ENCODE measurements around the gene DIDO1. TPM values are rescaled to one million over a fixed set of nuclear protein-coding genes. Genes with fewer than 3 reads are reported as not detected.
A peak's percentile ranks its signal among the peaks of the same experiment; 100 is the strongest.

Gene DIDO1
- total and polyA plus RNA-seq, 9 of the 15 experiments (the other 6 are each of a cell fraction or from before 2014, with no cell fraction given), result 4.4 to 46.8 (median 31.2) TPM

DNA sequence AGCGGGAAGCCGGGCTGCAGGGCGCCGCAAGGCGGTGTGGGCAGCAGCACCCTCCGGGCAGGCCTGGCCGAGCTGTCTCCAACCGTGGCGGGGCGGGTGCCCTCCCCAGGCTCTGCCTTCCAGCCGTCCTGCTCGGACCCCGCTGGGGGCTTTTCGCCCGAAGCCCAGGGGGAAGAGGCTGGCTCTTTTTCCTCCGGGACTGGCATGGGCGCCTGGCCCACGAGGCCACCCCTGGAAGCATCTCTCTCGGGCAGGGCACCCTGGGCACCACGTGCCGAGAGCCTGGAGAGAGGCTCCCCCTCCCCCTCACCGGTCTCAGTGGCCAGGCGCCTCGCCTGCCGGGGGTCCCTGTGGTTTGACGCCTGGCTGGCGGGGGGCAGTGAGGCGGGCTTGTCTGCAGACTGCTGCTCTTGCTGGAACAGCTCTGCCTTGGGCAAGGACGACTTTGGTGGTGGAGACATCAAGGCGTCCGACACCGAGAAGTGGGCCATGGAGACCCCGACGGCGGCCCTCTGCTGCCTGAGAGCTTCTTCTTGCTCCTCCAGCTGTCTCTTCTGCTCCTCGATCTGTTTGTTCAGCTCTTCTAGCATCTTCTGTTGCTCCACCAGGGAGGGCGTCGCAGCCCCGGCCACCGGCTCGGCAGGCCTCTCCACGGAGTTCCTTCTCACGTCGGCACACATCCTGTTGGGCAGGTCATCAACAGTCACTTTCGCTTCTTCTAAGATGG is 45.2 kb downstream of the DIDO1 start:
- in situ Hi-C loops (cut with MboI), result no loop called here
- intact Hi-C loops (cut with micrococcal nuclease), result no loop called here
- H4K20me1 ChIP-seq (replicated peaks; ENCODE audit: control insufficient read depth, insufficient read depth, low read length), result no peaks in the 10 kb centered on the region
- no peak overlapping the region for H3K9ac ChIP-seq (ENCODE audit: insufficient read depth in 1 of 2, low read depth in 2 of 2, low read length in 2 of 2)
- ChIA-PET CTCF (ENCODE audit: low intra/inter-chr PET ratio) (no interaction called here), POLR2A (no interaction called here)
- ATAC-seq, result no peak
- no peaks in the 10 kb centered on the region for H3K79me2 ChIP-seq (ENCODE audit: control insufficient read depth, insufficient read depth, low read length)
- TF ChIP-seq POLR2G (IDR thresholded peaks at IDR 0.05; ENCODE audit: low read depth, low read length) (0 out of 2 replicates have a peak, but pooled peaks have one; percentile 10), HMGN3 (IDR thresholded peaks at IDR 0.05; ENCODE audit: borderline replicate concordance, extremely low read depth, insufficient read length, low read depth, low read length) (no peak)
- 95% methylated on average over 22 of the region's 45 CpGs for WGBS (ENCODE audit: insufficient coverage, low coverage, missing lambda C conversion rate)
- no peak overlapping the region for H3K4me3 ChIP-seq
- DNase-seq (ENCODE audit: extremely low read depth in 1 of 4, low spot score in 3 of 4), result no peak
- FAIRE-seq, result no peak
- no peak overlapping the region for H3K4me2 ChIP-seq (ENCODE audit: insufficient read depth, low read length)
- H3K9me3 ChIP-seq (replicated peaks; ENCODE audit: control insufficient read depth, insufficient read depth, low read depth, low read length), result no peaks in the 10 kb centered on the region
- H3K4me1 ChIP-seq (replicated peaks in 1 of 2; ENCODE audit: control insufficient read depth in 2 of 2, insufficient read depth in 2 of 2, low read length in 2 of 2), result peaks cover 3 to 46% of the 10 kb centered on the region in 2 experiments; a peak in 4 of 5 replicates
- peaks cover 4% of the 10 kb centered on the region for H3K9me1 ChIP-seq (ENCODE audit: control insufficient read depth, insufficient read depth, low read length)
- BruUV-seq (replicated peaks), result no TSS peak
- H3K27ac ChIP-seq (ENCODE audit: extremely low read depth, low read depth, low read length), result no peak overlapping the region
- H3K27me3 ChIP-seq (ENCODE audit: control insufficient read depth in 2 of 2, insufficient read depth in 2 of 2, low read length in 2 of 2), result no peaks in the 10 kb centered on the region
- peaks cover 25% of the 10 kb centered on the region; the same call in 1 of the 3 replicates for H3K36me3 ChIP-seq (ENCODE audit: control insufficient read depth, insufficient read depth, low read length)
- no peak overlapping the region for H2AFZ ChIP-seq (ENCODE audit: low read depth, low read length)

DNA sequence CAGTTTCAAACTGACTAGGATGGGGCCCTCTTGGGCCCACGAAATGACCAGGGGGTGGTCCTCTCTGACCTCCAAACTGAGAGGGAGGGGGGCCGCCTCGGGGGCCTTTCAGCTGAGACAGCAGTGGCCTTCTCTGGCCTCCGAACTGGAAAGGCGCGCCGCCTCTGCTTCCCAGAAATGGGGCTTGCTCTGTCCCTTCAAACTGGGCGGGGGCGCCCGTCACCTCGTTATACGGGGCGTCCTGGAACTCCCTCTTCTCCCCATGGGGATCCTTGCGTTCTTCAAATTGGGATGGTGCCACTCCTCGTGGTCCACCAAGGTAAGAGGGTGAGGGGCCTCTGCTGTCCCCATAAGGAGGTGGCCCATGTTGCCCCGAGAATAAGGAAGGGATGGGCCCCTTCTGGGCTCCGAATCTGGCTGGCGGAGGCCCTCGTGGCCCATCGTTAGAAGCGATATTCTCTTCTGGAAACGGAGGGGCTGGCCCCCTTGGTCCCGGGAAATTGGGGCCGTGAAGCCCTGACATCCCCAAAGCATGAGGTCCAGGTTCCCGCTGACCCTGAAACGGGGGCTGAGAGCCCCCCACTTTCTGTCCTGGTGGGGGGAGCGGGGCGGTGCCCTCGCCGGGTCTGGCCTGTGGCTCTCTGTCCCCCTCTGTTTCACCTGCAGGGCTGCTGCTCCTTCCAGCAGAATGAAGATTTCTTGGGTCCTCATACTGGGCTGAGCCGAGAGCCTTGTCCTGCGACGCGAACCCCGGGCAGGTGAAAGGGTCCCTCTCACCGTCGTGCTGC is 46.0 kb downstream of the DIDO1 start:
- DNase-seq (ENCODE audit: extremely low read depth in 1 of 4, low spot score in 3 of 4) (no peak), ATAC-seq (no peak), FAIRE-seq (no peak)
- no peaks in the 10 kb centered on the region for H3K9me3 ChIP-seq (replicated peaks; ENCODE audit: control insufficient read depth, insufficient read depth, low read depth, low read length)
- CTCF ChIA-PET (ENCODE audit: low intra/inter-chr PET ratio), result interaction anchor here (0.7 kb wide), 1 partner anchor 13 kb away, joined by 4 read pairs; no protein-coding TSS in a partner anchor
- no peaks in the 10 kb centered on the region for H3K79me2 ChIP-seq (ENCODE audit: control insufficient read depth, insufficient read depth, low read length)
- no TSS peak for BruUV-seq (replicated peaks)
- intact Hi-C loops (cut with micrococcal nuclease), result no loop called here
- peaks cover 21% of the 10 kb centered on the region; the same call in 1 of the 3 replicates for H3K36me3 ChIP-seq (ENCODE audit: control insufficient read depth, insufficient read depth, low read length)
- no peaks in the 10 kb centered on the region for H3K27me3 ChIP-seq (ENCODE audit: control insufficient read depth in 2 of 2, insufficient read depth in 2 of 2, low read length in 2 of 2)
- no peak overlapping the region for H3K4me2 ChIP-seq (ENCODE audit: insufficient read depth, low read length)
- H3K4me1 ChIP-seq (replicated peaks in 1 of 2; ENCODE audit: control insufficient read depth in 2 of 2, insufficient read depth in 2 of 2, low read length in 2 of 2), result peaks cover 9 to 48% of the 10 kb centered on the region in 2 experiments; a peak in 4 of 5 replicates
- H3K27ac ChIP-seq (ENCODE audit: extremely low read depth, low read depth, low read length), result no peak overlapping the region
- POLR2A ChIA-PET, result no interaction called here
- WGBS (ENCODE audit: insufficient coverage, low coverage, missing lambda C conversion rate), result 95% methylated on average over 18 of the region's 37 CpGs
- H3K9me1 ChIP-seq (ENCODE audit: control insufficient read depth, insufficient read depth, low read length), result peaks cover 4% of the 10 kb centered on the region
- H3K9ac ChIP-seq (ENCODE audit: insufficient read depth in 1 of 2, low read depth in 2 of 2, low read length in 2 of 2), result no peak overlapping the region
- TF ChIP-seq ZNF778 (CRISPR knock-in tag; IDR thresholded peaks at IDR 0.05), result no peak
- no peak for TF ChIP-seq ZNF121 (CRISPR knock-in tag; conservative IDR thresholded peaks at IDR 0.05)
- no peak for TF ChIP-seq CREBBP (IDR thresholded peaks at IDR 0.05; ENCODE audit: low read depth, low read length)
- H3K4me3 ChIP-seq, result no peak overlapping the region
- H2AFZ ChIP-seq (ENCODE audit: low read depth, low read length), result no peak overlapping the region
- H4K20me1 ChIP-seq (replicated peaks; ENCODE audit: control insufficient read depth, insufficient read depth, low read length), result no peaks in the 10 kb centered on the region
- in situ Hi-C loops (cut with MboI), result no loop called here

Measured in K562 (cell line).